ENCODE results near the gene TBX18.

Gene TBX18

DNA sequence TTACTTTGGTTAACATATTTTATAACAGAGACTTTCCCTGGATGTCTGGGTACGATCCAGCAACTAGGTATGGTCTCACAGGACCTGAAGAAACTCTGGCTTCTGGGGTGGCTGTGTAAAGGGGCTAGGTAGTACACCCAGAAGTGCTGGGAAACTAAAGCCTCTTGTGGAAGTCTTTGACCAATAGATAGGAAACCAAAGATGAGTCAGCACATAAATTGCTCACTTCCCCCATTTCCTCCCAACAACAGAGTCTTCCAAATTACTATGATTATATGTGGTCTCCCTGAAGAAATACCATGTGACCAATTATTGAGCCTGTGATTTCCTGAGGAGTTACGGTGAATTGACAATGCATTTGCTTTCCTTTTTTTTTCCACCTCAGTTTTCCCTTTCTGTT, 26.8 kb upstream of the TBX18 start:
- H3K9me3 ChIP-seq (ENCODE audit: control insufficient read depth, low read length): no peaks in the 10 kb centered on the region
- H3K27me3 ChIP-seq (replicated peaks; ENCODE audit: control insufficient read depth, insufficient read depth, low read length, poor library complexity, severe bottlenecking): no peaks in the 10 kb centered on the region
- no peak overlapping the region for H3K4me3 ChIP-seq (ENCODE audit: insufficient read depth, low read depth, low read length, poor library complexity, severe bottlenecking)
- no peak for DNase-seq
- H3K36me3 ChIP-seq (ENCODE audit: control insufficient read depth, insufficient read depth, low read length): no peaks in the 10 kb centered on the region
- H3K4me1 ChIP-seq (ENCODE audit: control insufficient read depth, insufficient read depth, low read length, poor library complexity, severe bottlenecking): no peaks in the 10 kb centered on the region
- no peak overlapping the region for H3K27ac ChIP-seq (ENCODE audit: insufficient read depth, low read length, poor library complexity, severe bottlenecking)

DNA sequence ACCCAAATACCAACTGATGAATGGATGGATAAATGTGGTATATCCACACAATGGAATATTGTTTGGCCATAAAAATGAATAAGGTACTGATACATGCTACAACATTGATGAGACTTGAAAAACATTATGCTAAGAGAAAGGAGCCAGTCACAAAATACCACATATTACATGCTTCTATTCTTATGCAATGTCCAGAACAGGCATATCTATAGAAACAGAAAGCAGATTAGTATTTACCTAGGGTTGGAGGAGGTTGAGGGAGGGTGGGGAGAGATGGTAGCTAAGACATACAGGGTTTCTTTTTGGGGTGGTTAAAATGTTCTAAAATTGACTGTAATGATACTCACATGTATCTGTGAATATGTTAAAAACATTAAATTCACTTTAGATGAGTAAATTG, 24.8 kb upstream of the TBX18 start:
- Histone ChIP-seq H3K36me3 (ENCODE audit: control insufficient read depth, insufficient read depth, low read length) (no peaks in the 10 kb centered on the region), H3K4me3 (ENCODE audit: insufficient read depth, low read depth, low read length, poor library complexity, severe bottlenecking) (no peak overlapping the region), H3K4me1 (ENCODE audit: control insufficient read depth, insufficient read depth, low read length, poor library complexity, severe bottlenecking) (no peaks in the 10 kb centered on the region), H3K27me3 (replicated peaks; ENCODE audit: control insufficient read depth, insufficient read depth, low read length, poor library complexity, severe bottlenecking) (no peaks in the 10 kb centered on the region), H3K9me3 (ENCODE audit: control insufficient read depth, low read length) (no peaks in the 10 kb centered on the region), H3K27ac (ENCODE audit: insufficient read depth, low read length, poor library complexity, severe bottlenecking) (no peak overlapping the region)
- no peak for DNase-seq

DNA sequence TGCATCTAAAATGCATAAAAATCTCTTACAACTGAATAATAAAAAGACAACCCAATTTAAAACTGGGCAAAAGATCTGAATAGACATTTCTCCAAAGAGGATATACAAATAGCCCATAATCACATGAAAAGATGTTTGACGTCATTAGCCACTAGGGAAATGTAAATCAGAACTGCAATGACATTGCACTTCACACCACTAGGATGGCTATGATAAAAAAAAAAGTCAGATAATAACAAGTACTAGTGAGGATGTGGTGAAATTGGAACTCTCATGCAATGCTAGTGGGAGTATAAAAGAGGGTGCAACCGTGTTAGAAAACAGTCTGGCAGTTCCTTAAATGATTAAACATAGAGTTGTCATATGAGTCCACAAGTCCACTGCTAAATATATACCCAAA, 24.3 kb upstream of the TBX18 start:
- Histone ChIP-seq H3K4me3 (ENCODE audit: insufficient read depth, low read depth, low read length, poor library complexity, severe bottlenecking) (no peak overlapping the region), H3K4me1 (ENCODE audit: control insufficient read depth, insufficient read depth, low read length, poor library complexity, severe bottlenecking) (no peaks in the 10 kb centered on the region), H3K27ac (ENCODE audit: insufficient read depth, low read length, poor library complexity, severe bottlenecking) (no peak overlapping the region), H3K36me3 (ENCODE audit: control insufficient read depth, insufficient read depth, low read length) (no peaks in the 10 kb centered on the region), H3K9me3 (ENCODE audit: control insufficient read depth, low read length) (no peaks in the 10 kb centered on the region), H3K27me3 (replicated peaks; ENCODE audit: control insufficient read depth, insufficient read depth, low read length, poor library complexity, severe bottlenecking) (no peaks in the 10 kb centered on the region)
- DNase-seq: no peak

DNA sequence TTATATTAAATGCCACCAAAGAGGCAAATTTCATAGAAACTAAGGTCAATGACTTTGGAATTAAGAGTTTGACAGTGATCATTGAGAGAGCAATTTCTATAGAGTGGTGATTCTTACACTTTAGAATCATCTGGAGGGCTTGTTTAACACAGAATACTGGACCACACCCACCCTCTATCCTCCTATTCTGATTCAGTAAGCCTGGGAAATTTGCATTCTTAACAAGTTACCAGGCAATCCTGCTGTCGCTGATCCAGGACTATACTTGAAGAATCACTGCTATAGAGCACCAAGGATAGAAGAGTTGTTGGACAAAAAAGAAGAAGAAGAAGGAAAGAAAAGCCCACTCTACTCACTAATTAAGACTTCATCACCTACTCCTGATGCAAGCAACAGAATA, 21.3 kb upstream of the TBX18 start:
- Histone ChIP-seq H3K36me3 (ENCODE audit: control insufficient read depth, insufficient read depth, low read length) (no peaks in the 10 kb centered on the region), H3K9me3 (ENCODE audit: control insufficient read depth, low read length) (no peaks in the 10 kb centered on the region), H3K4me3 (ENCODE audit: insufficient read depth, low read depth, low read length, poor library complexity, severe bottlenecking) (no peak overlapping the region), H3K27ac (ENCODE audit: insufficient read depth, low read length, poor library complexity, severe bottlenecking) (no peak overlapping the region), H3K4me1 (ENCODE audit: control insufficient read depth, insufficient read depth, low read length, poor library complexity, severe bottlenecking) (no peaks in the 10 kb centered on the region), H3K27me3 (replicated peaks; ENCODE audit: control insufficient read depth, insufficient read depth, low read length, poor library complexity, severe bottlenecking) (no peaks in the 10 kb centered on the region)
- DNase-seq: no peak

DNA sequence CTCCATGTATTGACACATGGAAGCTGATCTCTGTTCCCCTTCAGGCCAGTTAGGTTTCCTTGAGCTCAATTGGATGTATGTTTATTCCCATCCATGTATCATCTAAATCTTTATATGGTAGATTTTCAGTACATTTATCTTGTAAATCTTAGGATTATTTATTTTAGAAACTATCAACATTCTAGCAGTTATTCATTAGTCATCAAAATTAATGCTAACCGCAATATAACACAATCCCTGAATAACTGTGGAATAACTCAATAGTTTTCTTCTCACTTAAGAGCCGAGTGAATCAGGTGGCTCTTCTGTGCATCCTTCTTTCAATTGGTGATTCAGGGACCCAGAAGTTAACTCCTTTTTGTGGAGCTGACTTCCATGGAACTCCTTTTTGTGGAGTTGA, 15.5 kb upstream of the TBX18 start:
- Histone ChIP-seq H3K27ac (ENCODE audit: insufficient read depth, low read length, poor library complexity, severe bottlenecking) (no peak overlapping the region), H3K4me1 (ENCODE audit: control insufficient read depth, insufficient read depth, low read length, poor library complexity, severe bottlenecking) (no peaks in the 10 kb centered on the region), H3K4me3 (ENCODE audit: insufficient read depth, low read depth, low read length, poor library complexity, severe bottlenecking) (no peak overlapping the region), H3K27me3 (replicated peaks; ENCODE audit: control insufficient read depth, insufficient read depth, low read length, poor library complexity, severe bottlenecking) (peaks cover 7% of the 10 kb centered on the region), H3K36me3 (ENCODE audit: control insufficient read depth, insufficient read depth, low read length) (no peaks in the 10 kb centered on the region), H3K9me3 (ENCODE audit: control insufficient read depth, low read length) (no peaks in the 10 kb centered on the region)
- DNase-seq: no peak

DNA sequence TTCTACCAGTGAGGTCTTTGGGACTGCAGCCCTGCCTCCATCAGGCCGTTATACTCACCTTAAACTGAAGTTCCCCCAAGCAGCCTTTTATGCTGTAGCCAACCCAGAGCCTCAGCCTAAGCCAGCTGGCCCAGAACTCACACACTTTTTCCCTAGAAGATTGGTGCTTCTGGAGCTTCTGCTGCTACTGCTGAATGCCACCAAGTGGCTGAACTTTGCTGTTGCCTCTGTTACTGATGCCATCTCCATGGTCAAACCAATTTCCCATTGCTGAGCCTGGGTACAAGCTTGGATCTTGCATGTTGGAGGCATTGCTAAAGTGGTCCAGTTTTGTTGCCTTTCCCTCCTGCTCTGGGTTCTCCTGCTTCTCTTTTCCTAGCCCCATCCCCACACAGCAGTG, 15.0 kb upstream of the TBX18 start:
- no peak for DNase-seq
- Histone ChIP-seq H3K4me1 (ENCODE audit: control insufficient read depth, insufficient read depth, low read length, poor library complexity, severe bottlenecking) (no peaks in the 10 kb centered on the region), H3K36me3 (ENCODE audit: control insufficient read depth, insufficient read depth, low read length) (no peaks in the 10 kb centered on the region), H3K27me3 (replicated peaks; ENCODE audit: control insufficient read depth, insufficient read depth, low read length, poor library complexity, severe bottlenecking) (peaks cover 12% of the 10 kb centered on the region), H3K27ac (ENCODE audit: insufficient read depth, low read length, poor library complexity, severe bottlenecking) (no peak overlapping the region), H3K9me3 (ENCODE audit: control insufficient read depth, low read length) (no peaks in the 10 kb centered on the region), H3K4me3 (ENCODE audit: insufficient read depth, low read depth, low read length, poor library complexity, severe bottlenecking) (no peak overlapping the region)

DNA sequence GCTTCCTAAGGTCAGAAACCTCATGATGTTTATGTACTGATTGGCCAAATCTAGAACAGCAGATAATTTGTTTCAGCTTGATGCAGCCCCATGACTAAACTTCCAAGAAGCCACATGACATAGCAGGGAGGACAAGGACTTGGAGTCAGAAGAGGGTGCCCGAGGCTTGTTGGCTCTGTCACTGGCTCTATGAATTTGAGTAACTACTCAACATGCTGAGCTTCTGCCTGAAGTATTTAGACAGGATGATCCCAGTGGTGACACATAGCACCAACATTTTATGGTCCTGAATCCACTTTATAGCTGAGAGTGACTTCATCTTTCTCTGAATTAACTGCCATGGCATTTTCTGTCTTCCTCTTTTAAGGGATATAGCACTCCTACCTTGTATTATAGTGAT, 13.5 kb upstream of the TBX18 start:
- Histone ChIP-seq H3K27ac (ENCODE audit: insufficient read depth, low read length, poor library complexity, severe bottlenecking) (no peak overlapping the region), H3K27me3 (replicated peaks; ENCODE audit: control insufficient read depth, insufficient read depth, low read length, poor library complexity, severe bottlenecking) (peaks cover 20% of the 10 kb centered on the region), H3K9me3 (ENCODE audit: control insufficient read depth, low read length) (no peaks in the 10 kb centered on the region), H3K4me3 (ENCODE audit: insufficient read depth, low read depth, low read length, poor library complexity, severe bottlenecking) (no peak overlapping the region), H3K4me1 (ENCODE audit: control insufficient read depth, insufficient read depth, low read length, poor library complexity, severe bottlenecking) (no peaks in the 10 kb centered on the region), H3K36me3 (ENCODE audit: control insufficient read depth, insufficient read depth, low read length) (no peaks in the 10 kb centered on the region)
- DNase-seq: no peak

DNA sequence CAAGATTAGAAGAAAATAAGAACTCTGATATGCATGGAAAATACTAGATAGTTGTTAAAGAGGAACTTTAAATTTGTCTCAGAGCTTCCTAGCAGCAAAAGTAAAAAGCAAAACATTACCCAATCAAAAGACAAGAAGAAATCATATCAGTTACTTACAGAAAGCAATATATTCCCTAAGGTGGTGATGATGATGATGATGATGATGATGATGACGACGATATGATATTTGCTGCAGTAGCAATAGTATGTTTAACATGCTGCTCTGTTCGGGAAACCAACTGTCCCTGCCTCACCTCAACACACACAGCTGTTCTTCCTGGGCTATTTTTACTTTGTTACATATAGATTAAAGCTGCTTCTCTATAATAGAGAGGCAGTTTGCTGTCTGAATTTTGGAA, 12.0 kb upstream of the TBX18 start:
- no peak overlapping the region for H3K27ac ChIP-seq (ENCODE audit: insufficient read depth, low read length, poor library complexity, severe bottlenecking)
- H3K4me1 ChIP-seq (ENCODE audit: control insufficient read depth, insufficient read depth, low read length, poor library complexity, severe bottlenecking): no peaks in the 10 kb centered on the region
- peaks cover 20% of the 10 kb centered on the region for H3K27me3 ChIP-seq (replicated peaks; ENCODE audit: control insufficient read depth, insufficient read depth, low read length, poor library complexity, severe bottlenecking)
- no peak overlapping the region for H3K4me3 ChIP-seq (ENCODE audit: insufficient read depth, low read depth, low read length, poor library complexity, severe bottlenecking)
- no peaks in the 10 kb centered on the region for H3K36me3 ChIP-seq (ENCODE audit: control insufficient read depth, insufficient read depth, low read length)
- no peak for DNase-seq
- H3K9me3 ChIP-seq (ENCODE audit: control insufficient read depth, low read length): no peaks in the 10 kb centered on the region

DNA sequence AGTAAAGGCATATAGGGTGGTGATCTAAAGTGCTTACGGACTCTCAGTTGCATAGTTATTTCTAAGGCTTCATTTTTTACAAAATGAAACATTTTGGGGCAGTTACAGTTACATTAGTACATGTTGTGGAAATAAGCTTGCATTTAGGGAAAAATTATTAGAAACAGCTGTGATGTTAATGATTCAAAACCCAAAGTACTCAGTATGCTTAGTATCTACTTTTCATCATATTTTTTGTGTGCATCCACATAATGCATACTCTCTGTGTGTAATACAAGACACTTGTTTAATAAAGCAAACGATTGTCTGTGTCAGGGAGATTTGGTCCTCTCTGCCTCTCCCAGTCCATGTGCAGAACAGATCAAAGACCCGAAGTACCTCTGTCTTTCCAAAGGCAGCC, 11.4 kb upstream of the TBX18 start:
- Histone ChIP-seq H3K9me3 (ENCODE audit: control insufficient read depth, low read length) (no peaks in the 10 kb centered on the region), H3K27ac (ENCODE audit: insufficient read depth, low read length, poor library complexity, severe bottlenecking) (no peak overlapping the region), H3K4me3 (ENCODE audit: insufficient read depth, low read depth, low read length, poor library complexity, severe bottlenecking) (no peak overlapping the region), H3K27me3 (replicated peaks; ENCODE audit: control insufficient read depth, insufficient read depth, low read length, poor library complexity, severe bottlenecking) (peaks cover 20% of the 10 kb centered on the region), H3K36me3 (ENCODE audit: control insufficient read depth, insufficient read depth, low read length) (no peaks in the 10 kb centered on the region), H3K4me1 (ENCODE audit: control insufficient read depth, insufficient read depth, low read length, poor library complexity, severe bottlenecking) (no peaks in the 10 kb centered on the region)
- no peak for DNase-seq

DNA sequence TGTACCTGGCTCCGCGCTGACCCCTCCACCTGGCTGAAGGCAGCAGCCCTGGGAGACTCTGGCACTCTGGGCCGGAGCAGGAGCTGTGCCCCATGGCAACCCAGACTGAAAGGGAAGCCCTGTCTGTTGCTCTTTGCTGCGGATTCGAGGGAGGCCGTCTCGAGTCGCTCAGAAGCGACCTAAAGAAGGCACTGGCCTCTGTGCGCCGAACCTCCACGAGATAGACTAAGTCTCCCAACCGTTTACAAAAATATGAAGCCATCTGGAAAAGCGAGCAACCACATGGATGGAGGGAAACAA, 10.5 kb upstream of the TBX18 start:
- no peak overlapping the region for H3K27ac ChIP-seq (ENCODE audit: insufficient read depth, low read length, poor library complexity, severe bottlenecking)
- H3K4me3 ChIP-seq (ENCODE audit: insufficient read depth, low read depth, low read length, poor library complexity, severe bottlenecking): no peak overlapping the region
- H3K9me3 ChIP-seq (ENCODE audit: control insufficient read depth, low read length): no peaks in the 10 kb centered on the region
- peaks cover 20% of the 10 kb centered on the region for H3K27me3 ChIP-seq (replicated peaks; ENCODE audit: control insufficient read depth, insufficient read depth, low read length, poor library complexity, severe bottlenecking)
- no peaks in the 10 kb centered on the region for H3K4me1 ChIP-seq (ENCODE audit: control insufficient read depth, insufficient read depth, low read length, poor library complexity, severe bottlenecking)
- DNase-seq: no peak
- H3K36me3 ChIP-seq (ENCODE audit: control insufficient read depth, insufficient read depth, low read length): no peaks in the 10 kb centered on the region

Measured in effector memory CD4-positive, alpha-beta T cell (primary cell).